Endometrium (tissue), 2 donors: Measurements from ENCODE around the gene CCDC54.
"Not testable (repeated sequence)": the region's sequence is repeated elsewhere in the genome, so short reads cannot be mapped to it uniquely, and the experiment has no call there.

Experiments used
- FAIRE-seq: peaks from 2 replicates; lab custom pipeline; 2012; peaks lifted over from hg19 to GRCh38; lab: Jason Lieb, UNC
- donor health status: control.
- donor health status: control.

CCDC54 gene

DNA sequence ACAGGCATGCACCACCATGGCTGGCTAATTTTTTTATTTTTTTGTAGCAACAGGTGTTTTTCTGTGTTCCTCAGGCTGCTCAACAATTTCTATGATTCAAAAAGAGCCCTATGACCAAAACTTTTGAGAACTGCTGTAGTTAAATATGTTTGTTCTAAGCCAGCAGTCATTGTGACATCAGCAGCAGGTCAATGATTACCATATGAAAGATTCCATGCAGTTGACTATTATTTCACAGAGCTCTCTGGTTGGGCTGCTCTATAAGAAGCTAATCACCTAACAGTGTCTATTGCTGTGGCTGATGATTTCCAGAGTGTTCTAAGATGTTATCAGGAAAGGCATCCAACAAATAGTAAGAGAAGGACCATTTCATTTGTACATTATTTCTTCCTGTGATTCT, at the start of gene CCDC54:
TSS of gene CCDC54 (plus strand) at position 289 of the 400 bp plus-strand sequence. CDS start 149 bp downstream, outside the sequence.
- FAIRE-seq, result no peak

GRCh38 chr3:107328069-107328468, 49.2 kb upstream of the CCDC54 start:
- FAIRE-seq, result no peak

DNA sequence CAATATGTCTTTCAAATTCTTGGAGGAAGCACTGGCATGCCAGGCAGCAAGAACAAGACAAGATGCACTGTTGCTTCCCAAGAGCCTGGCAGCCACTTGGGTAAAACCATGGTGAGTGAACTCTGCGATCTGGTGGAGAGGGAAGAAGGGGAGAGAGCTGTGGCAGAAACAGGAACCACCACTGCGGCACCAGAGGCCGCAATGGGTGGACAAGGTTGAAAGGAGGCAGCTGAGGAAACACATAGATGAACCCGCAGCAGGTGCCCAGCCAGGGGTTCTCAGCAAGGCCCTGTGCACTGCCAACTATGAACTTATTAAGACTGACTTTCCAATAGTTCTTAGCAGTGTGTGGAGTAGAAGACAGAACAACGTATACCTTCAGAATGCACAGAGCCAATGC, 48.2 kb upstream of the CCDC54 start:
- FAIRE-seq, result no peak

- FAIRE-seq, result not testable (repeated sequence)
Observed at GRCh38 chr3:107339690-107340089, 37.5 kb upstream of the CCDC54 start.

GRCh38 chr3:107344722-107345121, 32.5 kb upstream of the CCDC54 start:
- no peak for FAIRE-seq

DNA sequence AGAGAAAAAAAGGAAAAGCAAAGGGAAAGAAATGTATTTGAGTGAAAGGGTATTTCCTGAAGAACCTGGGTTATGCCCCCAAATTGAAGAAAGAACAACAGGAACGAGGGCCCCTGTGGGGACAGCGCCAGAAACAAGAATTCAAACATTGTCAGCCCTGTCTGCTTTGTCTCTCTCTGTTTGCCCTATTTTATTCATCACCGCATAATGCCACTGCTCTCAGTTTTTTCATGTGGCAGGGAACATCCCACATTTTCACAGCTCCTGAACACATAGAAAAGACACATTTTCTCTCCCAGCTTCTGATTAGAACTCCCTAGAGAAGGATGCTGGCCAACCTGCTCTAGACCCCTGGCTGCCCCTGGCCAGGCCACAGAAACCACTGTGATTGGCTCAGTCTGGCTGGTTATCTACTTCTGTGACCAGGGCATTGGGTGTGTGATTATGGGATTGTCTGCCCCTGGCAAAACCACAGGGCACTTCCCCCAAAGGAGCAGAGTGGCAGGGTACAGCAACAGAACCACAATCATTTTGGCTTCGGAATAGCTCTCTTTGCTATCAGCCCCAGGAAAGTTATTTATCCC, 31.3 kb upstream of the CCDC54 start:
- no peak for FAIRE-seq

DNA sequence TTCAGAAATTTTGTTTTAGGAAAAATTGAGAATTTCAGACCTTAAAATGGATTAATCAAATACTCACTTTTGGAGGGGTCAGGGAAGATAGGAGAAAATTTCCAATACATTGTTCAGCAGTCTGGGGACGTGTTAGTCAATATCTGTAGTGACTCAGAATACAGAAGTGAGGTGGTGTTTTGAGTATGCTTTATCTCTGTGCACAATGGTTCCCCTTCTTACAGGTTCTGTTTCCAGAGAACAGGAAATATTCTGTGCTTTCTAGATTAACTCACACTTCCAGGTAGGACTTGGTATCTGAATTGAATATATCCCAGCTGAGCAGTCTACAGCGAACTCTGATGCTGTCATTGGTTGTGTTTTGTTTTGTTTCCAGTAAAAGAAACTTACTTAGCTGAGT, 30.7 kb upstream of the CCDC54 start:
- FAIRE-seq, result no peak

DNA sequence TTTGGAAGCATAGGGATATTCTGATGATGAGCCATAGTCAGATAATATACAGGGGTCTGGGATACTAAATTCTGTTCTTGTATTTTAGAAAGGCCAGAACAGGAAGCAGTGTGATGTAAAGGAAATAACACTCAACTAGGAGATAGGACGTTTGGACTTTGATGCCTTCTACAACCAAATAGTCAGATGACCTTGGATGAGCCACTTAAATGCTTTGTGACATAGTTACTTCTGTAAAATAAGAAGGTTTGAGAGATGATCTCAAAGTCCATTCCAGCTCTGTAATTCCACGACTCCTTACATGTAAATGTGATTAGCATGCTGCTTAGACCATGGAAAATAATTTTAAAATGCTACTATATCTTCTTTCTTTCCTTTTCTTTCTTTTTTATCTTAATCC, 29.5 kb upstream of the CCDC54 start:
- no peak for FAIRE-seq

GRCh38 chr3:107356706-107357105, 20.5 kb upstream of the CCDC54 start:
- no peak for FAIRE-seq

- FAIRE-seq, result no peak
Observed at GRCh38 chr3:107361633-107362032, 15.6 kb upstream of the CCDC54 start.

GRCh38 chr3:107365051-107365450, 12.2 kb upstream of the CCDC54 start:
- FAIRE-seq, result no peak

GRCh38 chr3:107366766-107367165, 10.5 kb upstream of the CCDC54 start:
- no peak for FAIRE-seq

DNA sequence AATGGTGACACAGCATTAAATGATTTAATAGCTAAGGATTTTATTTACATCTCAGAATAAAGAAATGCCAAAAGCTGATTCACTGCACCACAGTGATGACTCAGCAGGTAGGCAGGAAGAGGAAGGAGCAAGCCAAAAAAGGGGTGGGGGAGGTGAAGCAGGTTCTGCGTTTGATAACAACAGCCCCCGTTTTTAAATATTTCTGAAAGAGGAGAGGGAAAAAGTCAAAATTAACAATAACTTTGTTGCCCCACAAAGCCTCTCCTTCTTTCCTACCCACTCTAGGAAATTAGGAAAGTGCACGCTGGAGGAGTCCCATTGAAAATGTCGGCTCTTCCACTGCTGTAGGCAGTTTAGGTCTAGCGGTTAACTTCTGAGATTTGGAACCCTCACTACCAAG, 9.9 kb upstream of the CCDC54 start:
- FAIRE-seq, result no peak

GRCh38 chr3:107368654-107369398, 8.4 kb upstream of the CCDC54 start:
- FAIRE-seq, result no peak

DNA sequence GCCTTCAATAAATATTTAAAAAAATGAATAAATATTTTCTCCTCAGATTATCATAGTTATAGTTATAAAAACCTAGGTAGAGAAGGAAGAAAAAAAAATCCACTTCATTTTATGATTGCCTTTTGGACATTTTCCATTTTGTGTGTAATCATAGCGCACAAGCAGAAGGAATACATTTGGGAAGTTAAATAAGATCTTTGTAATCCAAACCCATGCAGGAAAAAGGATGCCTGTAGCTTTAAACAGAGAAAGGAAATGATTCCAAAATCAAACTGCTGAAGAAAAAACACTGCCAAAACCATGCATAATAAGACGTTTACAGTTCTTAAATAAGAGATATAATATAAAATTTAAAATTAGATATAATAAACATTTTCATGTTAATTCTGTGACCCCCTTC, 7.4 kb upstream of the CCDC54 start:
- FAIRE-seq, result no peak

DNA sequence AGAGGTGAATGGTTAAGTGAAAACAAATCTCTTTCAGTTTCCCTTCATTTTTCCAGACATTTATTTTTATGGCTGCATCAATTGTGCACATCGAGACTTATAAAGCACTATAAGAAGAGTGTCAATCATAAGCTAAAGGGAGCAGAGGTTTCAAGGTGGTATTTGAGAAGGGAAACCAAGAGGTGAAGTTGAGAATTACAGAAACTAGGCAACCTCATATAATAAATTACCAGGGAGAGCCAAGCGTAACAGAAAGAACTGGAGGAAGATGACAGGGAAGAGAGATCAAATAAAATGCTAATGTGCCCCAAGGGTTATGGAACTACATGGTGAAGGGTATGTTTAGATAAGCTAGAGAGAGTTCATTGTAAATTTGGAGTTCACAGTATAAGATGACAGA, 6.3 kb upstream of the CCDC54 start:
- no peak for FAIRE-seq

DNA sequence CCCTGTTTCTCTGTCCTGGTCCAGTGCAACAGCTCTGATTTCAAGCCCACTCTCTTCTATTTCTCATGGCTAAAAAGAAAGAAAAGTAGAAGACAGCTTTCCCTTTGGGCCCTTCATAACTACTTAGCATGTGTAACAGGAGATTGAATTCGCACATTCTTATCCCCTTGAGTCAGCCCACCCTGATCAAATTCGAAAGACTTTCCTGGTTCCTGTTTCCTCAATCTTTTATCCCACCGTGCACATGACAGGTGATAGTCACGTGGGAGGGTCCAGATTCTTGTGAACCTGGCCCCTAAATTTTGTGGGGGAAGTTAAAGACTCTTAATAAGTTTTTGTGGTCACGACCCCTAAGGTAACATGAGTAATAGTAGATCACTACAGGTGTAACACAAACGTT, 4.7 kb upstream of the CCDC54 start:
- no peak for FAIRE-seq

DNA sequence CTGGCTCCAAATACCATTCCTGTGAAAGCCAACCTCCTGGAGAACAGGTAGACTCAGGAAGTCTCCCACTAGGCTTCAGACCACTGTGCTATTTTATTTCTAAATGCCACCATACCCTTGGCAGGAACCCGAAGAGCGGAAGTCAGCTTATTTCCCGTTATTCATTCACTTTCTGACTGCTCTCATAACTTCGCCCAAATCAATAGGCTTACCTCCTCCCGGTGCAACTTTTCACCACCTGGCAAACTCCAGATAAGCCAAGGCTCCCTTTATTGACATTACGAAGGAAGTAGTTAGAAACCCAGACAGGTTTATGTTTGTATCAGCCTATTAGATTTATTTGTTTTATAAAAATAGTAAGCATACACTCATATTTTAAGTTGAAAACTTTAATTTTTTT, 3.3 kb upstream of the CCDC54 start:
- no peak for FAIRE-seq

- FAIRE-seq, result no peak
Observed at GRCh38 chr3:107375682-107376081, 1.6 kb upstream of the CCDC54 start.

DNA sequence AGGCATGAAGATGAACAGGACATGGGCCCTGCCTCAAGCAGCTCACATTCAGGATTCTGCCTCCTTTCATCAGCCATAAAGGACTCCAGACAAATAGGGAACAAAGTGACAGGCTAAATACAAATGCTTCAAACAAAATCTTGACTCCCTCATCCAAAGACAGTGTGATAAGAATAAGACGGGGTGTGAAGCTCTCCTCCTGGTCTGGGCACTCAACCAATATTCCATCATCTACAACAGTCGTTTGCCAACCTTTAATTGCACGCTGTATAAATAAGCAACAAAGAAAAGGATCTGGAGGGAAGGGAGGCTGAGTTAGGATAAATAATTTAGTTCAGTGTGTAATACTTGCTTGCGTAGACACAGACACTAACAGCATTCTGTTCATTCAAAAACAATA, 5.4 kb downstream of the CCDC54 start:
- FAIRE-seq, result no peak

GRCh38 chr3:107384428-107384827, 7.2 kb downstream of the CCDC54 start:
- FAIRE-seq, result no peak

GRCh38 chr3:107384907-107385306, 7.7 kb downstream of the CCDC54 start:
- FAIRE-seq, result no peak

DNA sequence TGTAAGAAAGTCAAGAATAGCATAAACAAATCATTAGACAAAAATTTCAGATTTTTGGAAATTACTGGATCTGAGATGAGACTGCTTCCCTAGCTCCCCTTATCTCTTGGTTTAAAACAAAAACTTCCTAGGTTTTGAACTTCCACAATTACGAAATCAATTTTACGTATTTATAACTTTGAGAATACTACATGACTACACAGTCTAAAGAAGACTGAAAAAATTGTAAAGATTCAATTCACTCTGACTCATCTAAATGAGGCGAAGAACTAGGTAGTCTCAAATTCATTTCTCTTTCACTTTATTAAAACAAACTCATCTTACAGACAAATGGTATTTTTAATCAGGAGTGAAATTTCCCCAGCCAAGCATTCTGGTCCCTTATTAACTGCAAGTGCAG, 10.3 kb downstream of the CCDC54 start:
- no peak for FAIRE-seq

- no peak for FAIRE-seq
Observed at GRCh38 chr3:107392549-107393165, 15.4 kb downstream of the CCDC54 start.
